GM23248 (cell line): Measurements from ENCODE around the gene CALML6. TPM values are rescaled to one million over a fixed set of nuclear protein-coding genes. Genes with fewer than 3 reads are reported as not detected.

ENCODE experiments used
- DNase-seq: peaks from one replicate; pipeline ENCODE4 v3.0.0-alpha.2; 2015
- H2AFZ ChIP-seq: fragments of 200-600 bp; sonication (generic); 2 replicates; pipeline ENCODE4 v1.6.1; 2016; ENCODE audit warnings: antibody characterized with exemption
- H3F3A ChIP-seq: fragments of 200-600 bp; sonication (generic); 2 replicates; pipeline ENCODE4 v1.6.1; 2016; ENCODE audit warnings: mild to moderate bottlenecking, antibody characterized with exemption, mixed run types; ENCODE audit not compliant: insufficient read depth
- H3K27ac ChIP-seq: fragments of 200-600 bp; sonication (generic); 2 replicates; pipeline ENCODE4 v1.5.1; 2016; ENCODE audit warnings: mild to moderate bottlenecking
- H3K27me3 ChIP-seq: fragments of 200-600 bp; sonication (generic); replicated peaks from 2 replicates; pipeline ENCODE4 v1.6.1; 2016; ENCODE audit warnings: mild to moderate bottlenecking; ENCODE audit not compliant: insufficient read depth
- H3K36me3 ChIP-seq: fragments of 200-600 bp; sonication (generic); 2 replicates; pipeline ENCODE4 v1.6.1; 2016; ENCODE audit warnings: low read depth, mild to moderate bottlenecking
- H3K4me1 ChIP-seq: fragments of 200-600 bp; sonication (generic); 2 replicates; pipeline ENCODE4 v1.6.1; 2016; ENCODE audit warnings: mild to moderate bottlenecking; ENCODE audit not compliant: insufficient read depth
- H3K4me2 ChIP-seq: fragments of 200-600 bp; sonication (generic); one replicate; pipeline ENCODE4 v1.6.1; 2016; ENCODE audit warnings: mild to moderate bottlenecking; ENCODE audit not compliant: unreplicated experiment
- H3K4me3 ChIP-seq: fragments of 200-600 bp; sonication (generic); 2 replicates; pipeline ENCODE4 v1.5.1; 2016; ENCODE audit warnings: mild to moderate bottlenecking
- H3K79me2 ChIP-seq: fragments of 200-600 bp; sonication (generic); 2 replicates; pipeline ENCODE4 v1.6.1; 2016; ENCODE audit warnings: mild to moderate bottlenecking; ENCODE audit not compliant: insufficient read depth
- H3K9ac ChIP-seq: fragments of 200-600 bp; sonication (generic); 2 replicates; pipeline ENCODE4 v1.6.1; 2016; ENCODE audit warnings: mild to moderate bottlenecking
- H3K9me2 ChIP-seq: fragments of 200-600 bp; sonication (generic); 2 replicates; pipeline ENCODE4 v1.6.1; 2016; ENCODE audit warnings: mixed run types, mild to moderate bottlenecking, moderate library complexity; ENCODE audit not compliant: insufficient read depth
- H3K9me3 ChIP-seq: fragments of 200-600 bp; sonication (generic); one replicate; pipeline ENCODE4 v1.6.1; 2017; ENCODE audit warnings: low read depth
- H4K20me1 ChIP-seq: fragments of 200-600 bp; sonication (generic); 2 replicates; pipeline ENCODE4 v1.6.0; 2016; ENCODE audit not compliant: insufficient read depth
- EZH2 ChIP-seq: fragments of 200-600 bp; sonication (generic); IDR thresholded peaks from 2 replicates; pipeline ENCODE4 v1.6.1; 2018; ENCODE audit warnings: antibody characterized with exemption, mild to moderate bottlenecking; ENCODE audit not compliant: insufficient read depth, poor library complexity, severe bottlenecking
- EZH2phosphoT487 ChIP-seq: fragments of 200-600 bp; sonication (generic); IDR thresholded peaks from 2 replicates; pipeline ENCODE4 v1.6.1; 2018; ENCODE audit warnings: antibody characterized with exemption, moderate library complexity, mild to moderate bottlenecking, low read depth; ENCODE audit not compliant: insufficient read depth
- WGBS, 2 experiments: methylation state at CpG; one replicate each; pipeline ENCODE4 v1.1.6; 2015 to 2017; ENCODE audit warnings: low lambda C conversion rate in 2 of 2, low coverage in 1 of 2; ENCODE audit errors: missing lambda C conversion rate in 2 of 2; 5-methylcytosine and 5-hydroxymethylcytosine counted together
- in situ Hi-C: fragments of 300-500 bp; cut with MboI; formaldehyde crosslinking; loops from 2 replicates; pipeline ENCODE4 v1.15.0; 2020
- polyA plus RNA-seq: library from polyadenylated mRNA; unstranded; fragments of >200 nt; fragmentation: Nextera tagmentation; extraction: Ambion mirVana; gene quantifications from 2 replicates; pipeline ENCODE4 v1.2.1, GENCODE V29; 2016
- total RNA-seq: library from RNA; depleted of rRNA; stranded (reverse); fragments of >200 nt; shearing (Covaris generic); gene quantifications from 2 replicates; pipeline ENCODE4 v1.2.3, GENCODE V29; 2014

The CALML6 gene
- total and polyA plus RNA-seq, 2 experiments from 2014 or later: 0.11 TPM; not detected in 1

DNA sequence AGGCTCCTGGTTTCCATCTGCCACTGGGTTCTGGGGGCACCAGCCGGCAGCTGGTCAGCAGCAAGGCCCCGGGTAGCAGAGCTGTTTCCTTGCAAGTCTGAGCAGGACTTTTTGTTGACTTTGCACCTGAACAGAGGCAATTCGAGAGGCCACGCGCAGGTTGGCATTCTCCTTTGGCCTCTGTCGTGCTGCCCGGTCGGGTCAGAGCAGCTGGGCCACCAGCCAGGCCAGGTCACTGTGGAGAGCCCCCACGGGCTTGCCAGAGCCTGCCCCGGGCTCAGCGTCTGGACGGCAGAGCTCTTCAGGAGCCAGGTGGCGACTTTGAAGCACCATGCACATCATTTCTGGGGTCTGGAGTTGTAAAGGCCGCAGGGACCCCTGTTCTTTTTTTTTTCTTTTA is 32.4 kb downstream of the CALML6 start:
- no peak overlapping the region for H3K4me2 ChIP-seq
- H3K9me3 ChIP-seq: no peaks in the 10 kb centered on the region
- 57 to 68% methylated on average over 14 of the region's 14 CpGs for WGBS, 2 experiments
- TF ChIP-seq EZH2phosphoT487 (no peak), EZH2 (no peak)
- no peaks in the 10 kb centered on the region for H4K20me1 ChIP-seq
- no peaks in the 10 kb centered on the region for H3K9me2 ChIP-seq
- in situ Hi-C loops: no loop called here
- H3K27ac ChIP-seq: no peak overlapping the region
- no peak overlapping the region for H3K9ac ChIP-seq
- H3K4me3 ChIP-seq: no peak overlapping the region
- DNase-seq: no peak
- peaks cover 28% of the 10 kb centered on the region for H3K27me3 ChIP-seq
- H3K4me1 ChIP-seq: no peaks in the 10 kb centered on the region
- H3K36me3 ChIP-seq: no peaks in the 10 kb centered on the region
- no peak overlapping the region for H2AFZ ChIP-seq
- no peaks in the 10 kb centered on the region for H3K79me2 ChIP-seq
- H3F3A ChIP-seq: no peaks in the 10 kb centered on the region

DNA sequence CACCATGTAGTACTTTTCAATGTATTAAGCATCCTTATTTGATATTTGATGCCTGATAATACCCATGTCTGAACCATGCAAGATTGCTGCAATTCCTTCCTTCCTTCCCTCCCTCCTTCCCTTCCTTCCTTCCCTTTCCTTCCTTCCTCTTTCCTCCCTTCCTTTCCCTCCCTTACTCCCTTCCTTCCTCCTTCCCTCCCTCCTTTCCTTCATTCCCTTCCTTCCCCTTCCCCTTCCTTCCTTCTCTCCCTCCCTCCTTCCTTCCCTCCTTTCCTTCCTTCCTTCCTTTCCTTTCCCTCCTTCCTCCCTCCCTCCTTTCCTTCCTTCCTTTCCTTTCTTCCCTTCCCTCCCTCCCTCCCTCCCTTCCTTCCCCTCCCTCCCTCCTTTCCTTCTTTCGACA is 33.7 kb downstream of the CALML6 start:
- no peak for TF ChIP-seq EZH2phosphoT487
- TF ChIP-seq EZH2: no peak
- H3K27me3 ChIP-seq: peaks cover 32% of the 10 kb centered on the region
- in situ Hi-C loops: no loop called here

DNA sequence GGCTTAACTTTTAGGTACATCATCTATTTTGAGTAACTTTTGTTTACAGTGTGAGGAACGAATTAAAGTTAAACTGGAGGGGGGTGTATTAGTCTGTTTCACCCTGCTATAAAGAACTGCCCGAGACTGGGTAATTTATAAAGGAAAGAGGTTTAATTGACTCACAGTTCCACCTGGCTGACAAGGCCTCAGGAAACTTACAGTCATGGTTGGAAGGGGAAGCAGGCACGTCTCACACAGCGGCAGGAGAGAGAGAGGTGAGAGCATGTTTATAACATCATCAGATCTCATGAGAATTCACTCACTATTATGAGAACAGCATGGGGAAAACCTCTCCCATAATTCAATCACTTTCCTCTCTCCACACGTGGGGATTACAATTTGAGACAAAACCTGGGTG is 35.9 kb downstream of the CALML6 start:
- no peak overlapping the region for H2AFZ ChIP-seq
- H3K9me3 ChIP-seq: no peaks in the 10 kb centered on the region
- DNase-seq: no peak
- H3F3A ChIP-seq: no peaks in the 10 kb centered on the region
- TF ChIP-seq EZH2phosphoT487: no peak
- TF ChIP-seq EZH2: no peak
- no peaks in the 10 kb centered on the region for H4K20me1 ChIP-seq
- H3K9me2 ChIP-seq: no peaks in the 10 kb centered on the region
- no peaks in the 10 kb centered on the region for H3K36me3 ChIP-seq
- no peak overlapping the region for H3K27ac ChIP-seq
- 27 to 29% methylated on average over 5 of the region's 5 CpGs for WGBS, 2 experiments
- H3K27me3 ChIP-seq: peaks cover 33% of the 10 kb centered on the region
- H3K4me1 ChIP-seq: no peaks in the 10 kb centered on the region
- no peaks in the 10 kb centered on the region for H3K79me2 ChIP-seq
- H3K9ac ChIP-seq: no peak overlapping the region
- H3K4me2 ChIP-seq: no peak overlapping the region
- in situ Hi-C loops: no loop called here
- no peak overlapping the region for H3K4me3 ChIP-seq

More for the DNA sequence above, 33.7 kb downstream of the CALML6 start:
- Histone ChIP-seq H3K9ac (no peak overlapping the region), H3F3A (no peaks in the 10 kb centered on the region), H3K9me2 (no peaks in the 10 kb centered on the region), H3K4me3 (no peak overlapping the region), H3K79me2 (no peaks in the 10 kb centered on the region), H3K9me3 (no peaks in the 10 kb centered on the region), H3K4me1 (no peaks in the 10 kb centered on the region), H3K4me2 (no peak overlapping the region), H3K36me3 (no peaks in the 10 kb centered on the region), H3K27ac (no peak overlapping the region), H4K20me1 (no peaks in the 10 kb centered on the region), H2AFZ (no peak overlapping the region)
- 31 to 45% methylated on average over 1 of the region's 1 CpG for WGBS, 2 experiments
- no peak for DNase-seq

DNA sequence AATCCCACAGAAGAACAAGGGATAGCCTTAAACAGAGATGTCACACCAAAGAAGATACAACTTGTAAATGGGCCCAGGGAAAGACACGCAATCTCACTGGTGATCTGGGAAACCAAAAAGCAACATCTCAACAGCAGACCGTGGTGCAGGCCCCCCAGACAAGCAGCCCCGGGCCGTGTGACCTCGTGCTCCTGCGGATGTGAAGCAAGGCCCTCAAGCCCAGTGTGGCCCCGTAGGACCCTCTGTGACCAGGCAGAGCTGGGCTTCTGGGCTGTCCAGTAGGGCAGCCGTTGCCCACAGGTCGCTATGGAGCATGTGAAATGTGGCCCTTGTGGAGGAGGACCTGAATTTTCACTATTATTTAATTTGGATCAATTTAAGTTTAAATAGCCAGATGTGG is 39.0 kb downstream of the CALML6 start:
- no peak overlapping the region for H3K27ac ChIP-seq
- in situ Hi-C loops: no loop called here
- TF ChIP-seq EZH2phosphoT487 (no peak), EZH2 (no peak)
- no peak overlapping the region for H3K4me2 ChIP-seq
- DNase-seq: no peak
- H2AFZ ChIP-seq: no peak overlapping the region
- H3K4me1 ChIP-seq: no peaks in the 10 kb centered on the region
- peaks cover 33% of the 10 kb centered on the region for H3K27me3 ChIP-seq
- no peaks in the 10 kb centered on the region for H3F3A ChIP-seq
- no peaks in the 10 kb centered on the region for H3K79me2 ChIP-seq
- no peak overlapping the region for H3K9ac ChIP-seq
- WGBS, 2 experiments: 49 to 50% methylated on average over 9 of the region's 9 CpGs
- no peaks in the 10 kb centered on the region for H4K20me1 ChIP-seq
- H3K9me3 ChIP-seq: no peaks in the 10 kb centered on the region
- no peaks in the 10 kb centered on the region for H3K36me3 ChIP-seq
- no peaks in the 10 kb centered on the region for H3K9me2 ChIP-seq
- no peak overlapping the region for H3K4me3 ChIP-seq

DNA sequence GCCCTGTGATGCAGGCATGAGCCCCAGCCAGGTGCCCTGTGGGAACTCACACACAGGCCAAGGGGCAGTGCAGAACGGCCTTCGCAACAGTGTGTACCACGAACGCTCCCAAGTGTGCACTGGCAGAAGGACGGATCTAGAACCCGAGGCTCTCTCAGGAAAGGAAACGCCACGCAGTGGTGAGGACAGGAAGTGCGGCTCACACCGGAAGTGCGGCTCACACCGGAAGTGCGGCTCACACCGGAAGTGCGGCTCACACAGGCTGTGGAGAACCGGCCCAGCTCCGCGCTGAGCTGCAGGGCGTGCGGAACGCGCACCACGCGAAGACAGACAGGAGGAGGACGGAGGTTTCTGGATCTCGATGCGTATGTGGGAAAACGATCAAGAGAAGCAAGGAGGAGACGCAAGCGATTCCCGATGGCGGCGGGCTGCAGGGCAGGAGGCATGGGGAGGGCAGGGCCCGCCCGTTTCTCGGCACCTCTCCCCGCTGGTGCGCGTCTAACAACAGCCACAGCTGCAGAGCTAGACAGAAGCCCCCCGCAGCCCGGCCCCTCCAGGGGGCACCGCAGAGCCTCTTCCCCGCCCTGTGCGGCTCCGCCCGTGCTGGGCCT is 39.9 kb downstream of the CALML6 start:
- Histone ChIP-seq H3K4me2 (no peak overlapping the region), H3K27me3 (peaks cover 24% of the 10 kb centered on the region), H2AFZ (no peak overlapping the region), H3K79me2 (no peaks in the 10 kb centered on the region), H3K4me1 (no peaks in the 10 kb centered on the region), H3K36me3 (no peaks in the 10 kb centered on the region), H3K9ac (no peak overlapping the region), H4K20me1 (no peaks in the 10 kb centered on the region), H3K9me3 (no peaks in the 10 kb centered on the region), H3K9me2 (no peaks in the 10 kb centered on the region), H3K27ac (no peak overlapping the region), H3F3A (no peaks in the 10 kb centered on the region), H3K4me3 (no peak overlapping the region)
- 86 to 87% methylated on average over 44 to 46 of the region's 46 CpGs for WGBS, 2 experiments
- in situ Hi-C loops: no loop called here
- no peak for DNase-seq
- no peak for TF ChIP-seq EZH2phosphoT487
- no peak for TF ChIP-seq EZH2
